DND-41 (cell line): Measurements from ENCODE around the gene RGP1.

Experiments used
- CTCF ChIP-seq: IDR thresholded peaks from 2 replicates; pipeline ENCODE4 v1.5.1; 2012; ENCODE audit warnings: borderline replicate concordance, low read length, moderate library complexity, mild to moderate bottlenecking; ENCODE audit not compliant: poor library complexity, severe bottlenecking; ENCODE audit errors: extremely low read depth
- EZH2 ChIP-seq: IDR thresholded peaks from 3 replicates; pipeline ENCODE4 v1.6.1; 2012; ENCODE audit warnings: borderline replicate concordance, low read depth, mild to moderate bottlenecking, moderate library complexity, low read length, inconsistent platforms; ENCODE audit not compliant: severe bottlenecking

- TF ChIP-seq CTCF (no peak), EZH2 (no peak)
Observed at GRCh38 chr9:35738186-35738585, 10.9 kb upstream of the RGP1 start.
